Measurements from ENCODE around the gene ITIH4. TPM values are rescaled to one million over a fixed set of nuclear protein-coding genes. Genes with fewer than 3 reads are reported as not detected.

ITIH4 gene
- total RNA-seq, 1 donor from 2014 or later: 2.8 TPM

DNA sequence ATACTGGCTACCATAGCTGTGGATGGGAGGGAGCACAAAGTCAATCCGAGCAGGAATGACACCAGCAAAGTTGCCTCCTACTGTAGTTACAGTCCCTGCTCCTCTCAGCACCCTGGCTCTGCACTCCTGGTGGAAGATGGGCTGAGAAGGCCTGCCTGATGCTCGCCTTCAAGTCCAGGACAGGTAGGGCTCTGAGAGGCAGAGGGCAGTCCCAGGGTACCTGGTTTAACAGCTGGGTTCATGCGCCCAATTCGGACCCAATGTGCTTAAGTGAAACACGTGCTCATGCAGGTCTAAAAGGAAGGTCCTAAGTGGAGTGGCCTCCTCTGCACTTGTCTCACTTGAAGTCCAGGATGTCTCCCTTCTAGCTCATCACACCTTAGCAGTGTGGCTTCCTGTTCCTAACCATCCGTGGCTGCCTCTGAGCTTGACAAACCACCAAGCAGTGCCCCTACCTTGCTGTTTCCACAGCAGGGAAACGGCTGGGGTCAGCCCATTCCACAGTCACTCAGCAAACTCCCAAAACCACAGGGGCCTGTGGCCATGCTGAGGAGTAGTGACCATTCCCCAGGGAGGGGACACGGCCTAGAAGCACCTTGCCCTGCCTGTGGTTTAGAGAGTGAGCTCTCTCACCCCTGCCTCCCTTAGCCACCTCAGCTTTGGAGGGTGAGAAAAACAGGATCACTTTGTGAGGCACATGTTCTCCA lies 8.2 kb upstream of the ITIH4 start:
- no peak overlapping the region for H3K27ac ChIP-seq (ENCODE audit: low read depth, low read length)
- no peak overlapping the region for H3K4me2 ChIP-seq (ENCODE audit: low read length)
- peaks cover 11% of the 10 kb centered on the region for H3K4me1 Mint-ChIP-seq (ENCODE audit: low read depth, unreplicated experiment)
- H3K27ac Mint-ChIP-seq (ENCODE audit: unreplicated experiment): no peak overlapping the region
- H3K4me3 ChIP-seq (ENCODE audit: insufficient read depth, low read depth, low read length): no peak overlapping the region
- H3K9me3 Mint-ChIP-seq (ENCODE audit: unreplicated experiment): no peaks in the 10 kb centered on the region
- H3K9me3 ChIP-seq (ENCODE audit: insufficient read depth, low read depth, low read length): no peaks in the 10 kb centered on the region
- FAIRE-seq (no peak), DNase-seq (ENCODE audit: low read depth) (no peak)
- H3K4me1 ChIP-seq (ENCODE audit: insufficient read depth, low read length): peaks cover 8% of the 10 kb centered on the region
- no peaks in the 10 kb centered on the region for H3K27me3 ChIP-seq (ENCODE audit: insufficient read depth, low read length)
- H4K20me1 ChIP-seq (ENCODE audit: insufficient read depth, low read length): peaks cover 9% of the 10 kb centered on the region
- TF ChIP-seq CTCF (IDR thresholded peaks at IDR 0.05; ENCODE audit: insufficient read depth, low read depth, low read length) (no peak), EZH2 (IDR thresholded peaks at IDR 0.05; ENCODE audit: insufficient read depth, low read length) (no peak)
- no peaks in the 10 kb centered on the region for H3K36me3 ChIP-seq (ENCODE audit: insufficient read depth, low read length)
- no peak overlapping the region for H2AFZ ChIP-seq (ENCODE audit: low read depth, low read length)
- H3K9ac ChIP-seq (ENCODE audit: low read length): no peak overlapping the region
- peaks cover 14% of the 10 kb centered on the region for H3K36me3 Mint-ChIP-seq (ENCODE audit: low read depth, unreplicated experiment)
- H3K27me3 Mint-ChIP-seq (ENCODE audit: low read depth, unreplicated experiment): peaks cover 4% of the 10 kb centered on the region
- no peaks in the 10 kb centered on the region for H3K79me2 ChIP-seq (ENCODE audit: insufficient read depth, low read length)
- no peak overlapping the region for H3K4me3 Mint-ChIP-seq (ENCODE audit: unreplicated experiment)

- H3K9me3 Mint-ChIP-seq (ENCODE audit: unreplicated experiment): no peaks in the 10 kb centered on the region
- no peaks in the 10 kb centered on the region for H3K36me3 ChIP-seq (ENCODE audit: insufficient read depth, low read length)
- FAIRE-seq (no peak), DNase-seq (ENCODE audit: low read depth) (no peak)
- H3K9me3 ChIP-seq (ENCODE audit: insufficient read depth, low read depth, low read length): no peaks in the 10 kb centered on the region
- H3K27me3 Mint-ChIP-seq (ENCODE audit: low read depth, unreplicated experiment): peaks cover 3% of the 10 kb centered on the region
- H3K27me3 ChIP-seq (ENCODE audit: insufficient read depth, low read length): no peaks in the 10 kb centered on the region
- H3K79me2 ChIP-seq (ENCODE audit: insufficient read depth, low read length): no peaks in the 10 kb centered on the region
- peaks cover 14% of the 10 kb centered on the region for H4K20me1 ChIP-seq (ENCODE audit: insufficient read depth, low read length)
- no peak overlapping the region for H3K4me2 ChIP-seq (ENCODE audit: low read length)
- no peak overlapping the region for H3K27ac Mint-ChIP-seq (ENCODE audit: unreplicated experiment)
- H2AFZ ChIP-seq (ENCODE audit: low read depth, low read length): no peak overlapping the region
- no peak overlapping the region for H3K9ac ChIP-seq (ENCODE audit: low read length)
- H3K4me3 ChIP-seq (ENCODE audit: insufficient read depth, low read depth, low read length): no peak overlapping the region
- no peak overlapping the region for H3K4me3 Mint-ChIP-seq (ENCODE audit: unreplicated experiment)
- H3K36me3 Mint-ChIP-seq (ENCODE audit: low read depth, unreplicated experiment): peaks cover 11% of the 10 kb centered on the region
- no peak overlapping the region for H3K27ac ChIP-seq (ENCODE audit: low read depth, low read length)
- peaks cover 13% of the 10 kb centered on the region for H3K4me1 Mint-ChIP-seq (ENCODE audit: low read depth, unreplicated experiment)
- TF ChIP-seq EZH2 (IDR thresholded peaks at IDR 0.05; ENCODE audit: insufficient read depth, low read length): no peak
- TF ChIP-seq CTCF (IDR thresholded peaks at IDR 0.05; ENCODE audit: insufficient read depth, low read depth, low read length): no peak
- peaks cover 8% of the 10 kb centered on the region for H3K4me1 ChIP-seq (ENCODE audit: insufficient read depth, low read length)
These were observed 6.5 kb upstream of the ITIH4 start for GRCh38 chr3:52836986-52837385.

- H4K20me1 ChIP-seq (ENCODE audit: insufficient read depth, low read length): peaks cover 16% of the 10 kb centered on the region
- Mint-ChIP-seq H3K27me3 (ENCODE audit: low read depth, unreplicated experiment) (peaks cover 3% of the 10 kb centered on the region), H3K36me3 (ENCODE audit: low read depth, unreplicated experiment) (peaks cover 9% of the 10 kb centered on the region), H3K9me3 (ENCODE audit: unreplicated experiment) (no peaks in the 10 kb centered on the region), H3K4me3 (ENCODE audit: unreplicated experiment) (no peak overlapping the region), H3K27ac (ENCODE audit: unreplicated experiment) (no peak overlapping the region), H3K4me1 (ENCODE audit: low read depth, unreplicated experiment) (peaks cover 11% of the 10 kb centered on the region)
- H2AFZ ChIP-seq (ENCODE audit: low read depth, low read length): no peak overlapping the region
- TF ChIP-seq CTCF (IDR thresholded peaks at IDR 0.05; ENCODE audit: insufficient read depth, low read depth, low read length): no peak
- TF ChIP-seq EZH2 (IDR thresholded peaks at IDR 0.05; ENCODE audit: insufficient read depth, low read length): no peak
- FAIRE-seq: no peak
- no peak overlapping the region for H3K4me3 ChIP-seq (ENCODE audit: insufficient read depth, low read depth, low read length)
- DNase-seq (ENCODE audit: low read depth): no peak
- H3K4me2 ChIP-seq (ENCODE audit: low read length): no peak overlapping the region
- H3K36me3 ChIP-seq (ENCODE audit: insufficient read depth, low read length): no peaks in the 10 kb centered on the region
- no peak overlapping the region for H3K27ac ChIP-seq (ENCODE audit: low read depth, low read length)
- no peak overlapping the region for H3K9ac ChIP-seq (ENCODE audit: low read length)
- no peaks in the 10 kb centered on the region for H3K79me2 ChIP-seq (ENCODE audit: insufficient read depth, low read length)
- H3K4me1 ChIP-seq (ENCODE audit: insufficient read depth, low read length): peaks cover 11% of the 10 kb centered on the region
- H3K27me3 ChIP-seq (ENCODE audit: insufficient read depth, low read length): no peaks in the 10 kb centered on the region
- H3K9me3 ChIP-seq (ENCODE audit: insufficient read depth, low read depth, low read length): no peaks in the 10 kb centered on the region
These were observed 6.0 kb upstream of the ITIH4 start for GRCh38 chr3:52836471-52836845.

All from astrocyte (in vitro differentiated cells and primary cell).